Neural progenitor cell (in vitro differentiated cells): Measurements from ENCODE around the gene LDB2. TPM values are rescaled to one million over a fixed set of nuclear protein-coding genes. Genes with fewer than 3 reads are reported as not detected.

Source experiments
- DNase-seq: peaks from one replicate; pipeline ENCODE4 v3.0.0-alpha.2; 2016; ENCODE audit warnings: low spot score
- H2AFZ ChIP-seq: fragments of 200-600 bp; sonication (generic); replicated peaks from 2 replicates; pipeline ENCODE4 v1.6.1; 2016; ENCODE audit warnings: antibody characterized with exemption
- H3F3A ChIP-seq: fragments of 200-600 bp; sonication (generic); 2 replicates; pipeline ENCODE4 v1.6.1; 2016; ENCODE audit warnings: antibody characterized with exemption, low read depth
- H3K27ac ChIP-seq: fragments of 200-600 bp; sonication (generic); 2 replicates; pipeline ENCODE4 v1.5.1; 2016; ENCODE audit warnings: mild to moderate bottlenecking
- H3K27me3 ChIP-seq: fragments of 200-600 bp; sonication (generic); 2 replicates; pipeline ENCODE4 v1.6.1; 2016; ENCODE audit warnings: mild to moderate bottlenecking, moderate library complexity
- H3K36me3 ChIP-seq: fragments of 200-600 bp; sonication (generic); 2 replicates; pipeline ENCODE4 v1.5.1; 2016
- H3K4me1 ChIP-seq: fragments of 200-600 bp; sonication (generic); 2 replicates; pipeline ENCODE4 v1.6.1; 2016; ENCODE audit warnings: mixed run types
- H3K4me2 ChIP-seq: fragments of 200-600 bp; sonication (generic); 2 replicates; pipeline ENCODE4 v1.6.1; 2016
- H3K4me3 ChIP-seq: fragments of 200-600 bp; sonication (generic); 2 replicates; pipeline ENCODE4 v1.5.1; 2016
- H3K79me2 ChIP-seq: fragments of 200-600 bp; sonication (generic); 2 replicates; pipeline ENCODE4 v1.6.1; 2016; ENCODE audit warnings: low read depth
- H3K9ac ChIP-seq: fragments of 200-600 bp; sonication (generic); 2 replicates; pipeline ENCODE4 v1.6.1; 2016
- H3K9me3 ChIP-seq: fragments of 200-600 bp; sonication (generic); 2 replicates; pipeline ENCODE4 v1.5.1; 2016; ENCODE audit warnings: low read depth
- H4K20me1 ChIP-seq: fragments of 200-600 bp; sonication (generic); 2 replicates; pipeline ENCODE4 v1.6.1; 2016; ENCODE audit warnings: low read depth
- H3K27ac Mint-ChIP-seq: 3 replicates; pipeline ENCODE4 v1.8.0; 2021; ENCODE audit warnings: mixed read lengths
- H3K27me3 Mint-ChIP-seq: 2 replicates; pipeline ENCODE4 v1.8.0; 2022; ENCODE audit warnings: low read depth, mild to moderate bottlenecking, inconsistent platforms, moderate library complexity, mixed read lengths; ENCODE audit not compliant: insufficient read depth
- H3K36me3 Mint-ChIP-seq: 3 replicates; pipeline ENCODE4 v1.8.0; 2021; ENCODE audit warnings: mixed read lengths
- H3K4me1 Mint-ChIP-seq: 3 replicates; pipeline ENCODE4 v1.8.0; 2021; ENCODE audit warnings: mixed read lengths
- H3K4me3 Mint-ChIP-seq: 3 replicates; pipeline ENCODE4 v1.8.0; 2021; ENCODE audit warnings: mild to moderate bottlenecking, moderate library complexity, mixed read lengths
- H3K9me3 Mint-ChIP-seq: 3 replicates; pipeline ENCODE4 v1.8.0; 2020; ENCODE audit warnings: mixed read lengths
- CTCF ChIP-seq: fragments of 200-600 bp; sonication (generic); IDR thresholded peaks from 2 replicates; pipeline ENCODE4 v1.5.1; 2017; ENCODE audit warnings: antibody characterized with exemption, mild to moderate bottlenecking
- EZH2 ChIP-seq: fragments of 200-600 bp; sonication (generic); IDR thresholded peaks from 2 replicates; pipeline ENCODE4 v1.6.1; 2017; ENCODE audit warnings: antibody characterized with exemption, mild to moderate bottlenecking, moderate library complexity
- EZH2phosphoT487 ChIP-seq: fragments of 200-600 bp; sonication (generic); IDR thresholded peaks from 2 replicates; pipeline ENCODE4 v1.6.1; 2017; ENCODE audit warnings: antibody characterized with exemption
- total RNA-seq: library from RNA; depleted of rRNA; stranded (reverse); fragments of >200 nt; gene quantifications from 2 replicates; pipeline ENCODE4 v1.2.3, GENCODE V29; 2015; ENCODE audit warnings: low replicate concordance

The LDB2 gene
- total RNA-seq, 1 donor from 2014 or later = 24.3 TPM

GRCh38 chr4:16672421-16672820 is 226.0 kb downstream of the LDB2 start:
- H3K36me3 ChIP-seq = no peaks in the 10 kb centered on the region
- Mint-ChIP-seq H3K27ac (no peak overlapping the region), H3K4me3 (no peak overlapping the region), H3K4me1 (peaks cover 9% of the 10 kb centered on the region), H3K36me3 (no peaks in the 10 kb centered on the region), H3K27me3 (no peaks in the 10 kb centered on the region), H3K9me3 (no peaks in the 10 kb centered on the region)
- H3K4me3 ChIP-seq = no peak overlapping the region
- H3K9ac ChIP-seq = no peak overlapping the region
- no peaks in the 10 kb centered on the region for H4K20me1 ChIP-seq
- peak overlapping the region; percentile 39 for H2AFZ ChIP-seq
- H3K27ac ChIP-seq = no peak overlapping the region
- H3K79me2 ChIP-seq = no peaks in the 10 kb centered on the region
- peak; percentile 14 for DNase-seq
- H3K9me3 ChIP-seq = no peaks in the 10 kb centered on the region
- H3K27me3 ChIP-seq = no peaks in the 10 kb centered on the region
- no peaks in the 10 kb centered on the region for H3F3A ChIP-seq
- TF ChIP-seq CTCF = no peak
- no peak for TF ChIP-seq EZH2phosphoT487
- no peak overlapping the region for H3K4me2 ChIP-seq
- peaks cover 16% of the 10 kb centered on the region for H3K4me1 ChIP-seq

- Histone ChIP-seq H4K20me1 (no peaks in the 10 kb centered on the region), H3K27ac (no peak overlapping the region), H3K36me3 (no peaks in the 10 kb centered on the region), H2AFZ (no peak overlapping the region), H3K9ac (no peak overlapping the region), H3F3A (no peaks in the 10 kb centered on the region), H3K27me3 (no peaks in the 10 kb centered on the region), H3K79me2 (no peaks in the 10 kb centered on the region), H3K4me1 (peaks cover 16% of the 10 kb centered on the region), H3K9me3 (no peaks in the 10 kb centered on the region), H3K4me2 (no peak overlapping the region), H3K4me3 (no peak overlapping the region)
- Mint-ChIP-seq H3K4me1 (peaks cover 9% of the 10 kb centered on the region), H3K36me3 (no peaks in the 10 kb centered on the region), H3K27me3 (no peaks in the 10 kb centered on the region), H3K27ac (no peak overlapping the region), H3K9me3 (no peaks in the 10 kb centered on the region), H3K4me3 (no peak overlapping the region)
- no peak for DNase-seq
- TF ChIP-seq EZH2 = no peak
- TF ChIP-seq EZH2phosphoT487 = no peak
- TF ChIP-seq CTCF = no peak
Measured at GRCh38 chr4:16671741-16672140, 226.7 kb downstream of the LDB2 start.

- no peak overlapping the region for H3K27ac Mint-ChIP-seq
- H3K27me3 ChIP-seq = no peaks in the 10 kb centered on the region
- H4K20me1 ChIP-seq = no peaks in the 10 kb centered on the region
- TF ChIP-seq EZH2phosphoT487 = no peak
- no peak for TF ChIP-seq EZH2
- TF ChIP-seq CTCF = no peak
- H3K27me3 Mint-ChIP-seq = no peaks in the 10 kb centered on the region
- peaks cover under 1% of the 10 kb centered on the region for H3K9me3 Mint-ChIP-seq
- H3K9me3 ChIP-seq = no peaks in the 10 kb centered on the region
- no peaks in the 10 kb centered on the region for H3K36me3 ChIP-seq
- peaks cover 16% of the 10 kb centered on the region for H3K4me1 ChIP-seq
- H3K4me2 ChIP-seq = no peak overlapping the region
- no peaks in the 10 kb centered on the region for H3K36me3 Mint-ChIP-seq
- no peaks in the 10 kb centered on the region for H3F3A ChIP-seq
- H2AFZ ChIP-seq = no peak overlapping the region
- H3K27ac ChIP-seq = no peak overlapping the region
- H3K9ac ChIP-seq = no peak overlapping the region
- H3K4me3 ChIP-seq = no peak overlapping the region
- peaks cover 9% of the 10 kb centered on the region for H3K4me1 Mint-ChIP-seq
- H3K4me3 Mint-ChIP-seq = no peak overlapping the region
- DNase-seq = no peak
- H3K79me2 ChIP-seq = no peaks in the 10 kb centered on the region
Measured at GRCh38 chr4:16670727-16671126, 227.7 kb downstream of the LDB2 start.

GRCh38 chr4:16669036-16669435 is 229.4 kb downstream of the LDB2 start:
- peaks cover 9% of the 10 kb centered on the region for H3K4me1 Mint-ChIP-seq
- no peak overlapping the region for H3K27ac Mint-ChIP-seq
- peaks cover 14% of the 10 kb centered on the region for H3K4me1 ChIP-seq

More at GRCh38 chr4:16669036-16669435, 229.4 kb downstream of the LDB2 start:
- H3K79me2 ChIP-seq = no peaks in the 10 kb centered on the region
- TF ChIP-seq EZH2phosphoT487 (no peak), CTCF (no peak), EZH2 (no peak)
- H4K20me1 ChIP-seq = no peaks in the 10 kb centered on the region
- peaks cover 5% of the 10 kb centered on the region for H3K36me3 Mint-ChIP-seq
- DNase-seq = no peak
- H3K9me3 Mint-ChIP-seq = peaks cover 2% of the 10 kb centered on the region
- H3K9me3 ChIP-seq = no peaks in the 10 kb centered on the region
- H3F3A ChIP-seq = no peaks in the 10 kb centered on the region
- H3K27me3 Mint-ChIP-seq = peaks cover 2% of the 10 kb centered on the region
- H3K27me3 ChIP-seq = no peaks in the 10 kb centered on the region
- H2AFZ ChIP-seq = no peak overlapping the region
- no peak overlapping the region for H3K4me2 ChIP-seq
- no peak overlapping the region for H3K9ac ChIP-seq
- H3K36me3 ChIP-seq = no peaks in the 10 kb centered on the region
- no peak overlapping the region for H3K27ac ChIP-seq
- H3K4me3 Mint-ChIP-seq = no peak overlapping the region
- no peak overlapping the region for H3K4me3 ChIP-seq
